H54 (cell line): ENCODE data around the gene PAK3.

Source experiments
- DNase-seq: peaks from one replicate; pipeline ENCODE4 v3.0.0; 2011; ENCODE audit warnings: low spot score, mixed read lengths; ENCODE audit not compliant: insufficient read length
- FAIRE-seq: peaks from 3 replicates; lab custom pipeline; 2011; peaks lifted over from hg19 to GRCh38; lab: Jason Lieb, UNC
- POLR2A ChIP-seq: IDR thresholded peaks from 2 replicates; pipeline ENCODE4 v1.6.1; 2011; ENCODE audit warnings: low read depth, mild to moderate bottlenecking, low read length

The PAK3 gene

GRCh38 chrX:111260451-111260850 is 164.5 kb downstream of the PAK3 start:
- DNase-seq (no peak), FAIRE-seq (no peak)
- no peak for TF ChIP-seq POLR2A

- FAIRE-seq (no peak), DNase-seq (no peak)
- no peak for TF ChIP-seq POLR2A
Measured at GRCh38 chrX:111262086-111262485, 166.1 kb downstream of the PAK3 start.

- FAIRE-seq (no peak), DNase-seq (no peak)
- TF ChIP-seq POLR2A: no peak
Measured at GRCh38 chrX:111264385-111264784, 168.4 kb downstream of the PAK3 start.

GRCh38 chrX:111265486-111265885 is 169.5 kb downstream of the PAK3 start:
- no peak for TF ChIP-seq POLR2A
- FAIRE-seq: no peak
- DNase-seq: no peak

GRCh38 chrX:111268506-111268905 is 172.5 kb downstream of the PAK3 start:
- no peak for TF ChIP-seq POLR2A
- FAIRE-seq (no peak), DNase-seq (no peak)

GRCh38 chrX:111270339-111270738 is 174.3 kb downstream of the PAK3 start, which contains the start of gene CAPN6:
TSS of gene CAPN6 (minus strand) at chrX:111270483. CDS start at chrX:111263936, 6,547 bp downstream.
- no peak for FAIRE-seq
- no peak for TF ChIP-seq POLR2A

More at GRCh38 chrX:111270339-111270738, 174.3 kb downstream of the PAK3 start, which contains the start of gene CAPN6:
- DNase-seq: peak; percentile 3
